Measurements from ENCODE around the gene BTG1. TPM values are rescaled to one million over a fixed set of nuclear protein-coding genes. Genes with fewer than 3 reads are reported as not detected.

BTG1 gene
- total RNA-seq, 4 donors from 2014 or later: 18.3 to 42.7 (median 35.3) TPM

DNA sequence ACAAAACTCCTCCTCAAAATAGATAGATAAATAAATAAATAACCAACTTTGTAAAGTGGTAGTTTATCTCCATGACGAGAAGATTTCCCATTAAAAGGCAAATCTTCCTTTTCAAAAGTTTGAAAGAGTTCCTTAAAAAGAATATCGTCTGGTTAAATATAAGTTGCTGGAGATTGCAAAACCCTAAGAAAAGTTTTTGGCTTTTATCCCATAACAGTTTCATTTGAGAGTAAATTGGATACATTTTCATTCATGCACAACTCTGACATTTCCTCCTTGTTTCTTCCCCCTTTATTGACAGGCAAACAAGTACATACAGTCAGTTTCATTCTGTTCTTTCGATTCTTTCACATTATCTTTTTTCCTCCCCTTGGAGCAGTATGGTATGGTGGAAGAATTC, 45.4 kb upstream of the BTG1 start:
- WGBS, 2 donors: 34 to 41% methylated on average over 3 of the region's 3 CpGs
- DNase-seq: no peak
- Histone ChIP-seq H3K27me3 (no peaks in the 10 kb centered on the region), H3K36me3 (no peaks in the 10 kb centered on the region), H3K27ac (no peak overlapping the region), H3K4me1 (peaks cover 0 to 13% (median 3%) of the 10 kb centered on the region in 3 donors), H3K9me3 (peaks cover 0 to under 1% (median 0%) of the 10 kb centered on the region in 3 donors), H3K4me3 (no peak overlapping the region)
- intact Hi-C loops (cut with DNase I): no loop called here
- no peak for TF ChIP-seq POLR2A (IDR thresholded peaks at IDR 0.05)
- TF ChIP-seq CTCF (IDR thresholded peaks at IDR 0.05): no peak

- no peak for DNase-seq
- Histone ChIP-seq H3K36me3 (no peaks in the 10 kb centered on the region), H3K27me3 (no peaks in the 10 kb centered on the region), H3K4me3 (no peak overlapping the region), H3K27ac (no peak overlapping the region), H3K4me1 (peaks cover 0 to 13% (median 3%) of the 10 kb centered on the region in 3 donors), H3K9me3 (no peaks in the 10 kb centered on the region)
- 91 to 94% methylated on average over 7 of the region's 7 CpGs for WGBS, 2 donors
- intact Hi-C loops (cut with DNase I): no loop called here
- TF ChIP-seq CTCF (IDR thresholded peaks at IDR 0.05) (no peak), POLR2A (IDR thresholded peaks at IDR 0.05) (no peak)
Observed at GRCh38 chr12:92188517-92189188, 43.0 kb upstream of the BTG1 start.

- intact Hi-C loops (cut with DNase I): no loop called here
- H3K4me1 ChIP-seq: peaks cover 0 to 6% (median under 1%) of the 10 kb centered on the region in 3 donors
- no peaks in the 10 kb centered on the region for H3K9me3 ChIP-seq
- H3K27me3 ChIP-seq: no peaks in the 10 kb centered on the region
- no peak overlapping the region for H3K27ac ChIP-seq
- H3K36me3 ChIP-seq: no peaks in the 10 kb centered on the region
- no peak overlapping the region for H3K4me3 ChIP-seq
- DNase-seq: no peak
- 48 to 82% methylated on average over 2 of the region's 2 CpGs for WGBS, 2 donors
- TF ChIP-seq POLR2A (IDR thresholded peaks at IDR 0.05) (no peak), CTCF (IDR thresholded peaks at IDR 0.05) (no peak)
Observed at GRCh38 chr12:92186038-92186470, 40.4 kb upstream of the BTG1 start.

DNA sequence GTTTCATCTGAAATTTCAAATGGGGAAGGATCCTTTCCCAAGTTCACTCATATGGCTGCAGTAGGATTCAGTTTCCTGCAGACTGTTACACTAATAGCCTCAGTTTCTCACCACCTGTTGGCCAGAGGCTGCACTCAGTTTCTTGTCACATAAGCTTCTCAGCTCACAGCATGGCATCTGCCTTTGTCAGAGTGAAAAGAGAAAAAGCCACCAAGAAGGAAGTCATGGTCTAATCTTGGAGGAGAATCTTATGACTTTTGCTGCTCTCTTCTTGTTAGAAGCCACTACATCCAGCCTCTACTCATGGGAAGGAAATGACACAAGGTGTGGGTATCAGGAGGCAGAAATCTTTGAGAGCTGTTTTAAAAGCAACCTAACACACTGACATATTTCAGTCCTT, 39.4 kb upstream of the BTG1 start:
- no peak for TF ChIP-seq POLR2A (IDR thresholded peaks at IDR 0.05)
- TF ChIP-seq CTCF (IDR thresholded peaks at IDR 0.05): no peak
- intact Hi-C loops (cut with DNase I): no loop called here
- H3K4me3 ChIP-seq: no peak overlapping the region
- no peaks in the 10 kb centered on the region for H3K27me3 ChIP-seq
- H3K36me3 ChIP-seq: no peaks in the 10 kb centered on the region
- no peak for DNase-seq
- H3K9me3 ChIP-seq: no peaks in the 10 kb centered on the region
- H3K4me1 ChIP-seq: no peaks in the 10 kb centered on the region
- H3K27ac ChIP-seq: no peak overlapping the region

DNA sequence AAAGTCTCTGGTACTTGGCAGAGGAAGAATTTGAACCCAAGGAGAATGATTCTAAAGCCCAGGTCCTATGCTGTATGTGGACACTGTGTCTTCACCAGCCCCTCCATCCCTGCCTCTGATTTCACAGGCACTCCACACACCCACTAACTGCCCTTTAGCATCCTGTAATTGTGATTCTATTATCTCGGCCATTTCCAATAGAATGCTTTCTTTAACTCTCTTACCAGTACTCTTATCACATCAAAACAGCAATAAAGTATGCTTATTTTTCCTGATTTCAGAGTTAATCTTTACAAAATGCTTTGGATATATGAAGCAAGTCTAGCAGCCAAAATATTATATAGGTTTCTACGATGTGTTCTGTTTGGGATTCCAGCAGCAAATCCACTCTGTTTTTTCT, 37.9 kb upstream of the BTG1 start:
- no peak overlapping the region for H3K27ac ChIP-seq
- no peaks in the 10 kb centered on the region for H3K4me1 ChIP-seq
- WGBS, 2 donors: 88 to 93% methylated on average over 2 of the region's 2 CpGs
- no peaks in the 10 kb centered on the region for H3K36me3 ChIP-seq
- no peak for DNase-seq
- intact Hi-C loops (cut with DNase I): no loop called here
- no peak overlapping the region for H3K4me3 ChIP-seq
- H3K9me3 ChIP-seq: no peaks in the 10 kb centered on the region
- no peaks in the 10 kb centered on the region for H3K27me3 ChIP-seq
- TF ChIP-seq POLR2A (IDR thresholded peaks at IDR 0.05) (no peak), CTCF (IDR thresholded peaks at IDR 0.05) (no peak)
